Measurements from ENCODE around the gene KCTD19. TPM values are rescaled to one million over a fixed set of nuclear protein-coding genes. Genes with fewer than 3 reads are reported as not detected.

Gene KCTD19
- total RNA-seq, 2 experiments from 2014 or later = 3.0 to 3.9 TPM

- ChIA-PET CTCF (interaction anchor here (1.6 to 1.9 kb wide), 2 partner anchors 107 to 142 kb away, joined by 5 to 6 read pairs; partner anchors contain the start of gene TPPP3), POLR2A (interaction anchor here (1.3 kb wide), 1 partner anchor 16 kb away, joined by 4 read pairs; no protein-coding TSS in a partner anchor)
- ATAC-seq (no peak), DNase-seq (no peak)
- H3K4me3 Mint-ChIP-seq = no peak overlapping the region
- no peak for TF ChIP-seq CTCF (IDR thresholded peaks at IDR 0.05)
- no peaks in the 10 kb centered on the region for H3K27me3 Mint-ChIP-seq
- no peaks in the 10 kb centered on the region for H3K9me3 Mint-ChIP-seq
- H3K4me1 Mint-ChIP-seq (ENCODE audit: low read depth) = peaks cover 10% of the 10 kb centered on the region
- no peaks in the 10 kb centered on the region for H3K36me3 Mint-ChIP-seq (ENCODE audit: low read depth)
- intact Hi-C loops (cut with micrococcal nuclease) = no loop called here
- H3K27ac Mint-ChIP-seq = no peak overlapping the region
Observed at GRCh38 chr16:67286441-67287235, 39.9 kb downstream of the KCTD19 start.

GRCh38 chr16:67284699-67285646, 41.6 kb downstream of the KCTD19 start:
- Mint-ChIP-seq H3K27ac (no peak overlapping the region), H3K4me1 (ENCODE audit: low read depth) (peaks cover 6% of the 10 kb centered on the region), H3K4me3 (no peak overlapping the region), H3K9me3 (no peaks in the 10 kb centered on the region), H3K27me3 (no peaks in the 10 kb centered on the region), H3K36me3 (ENCODE audit: low read depth) (no peaks in the 10 kb centered on the region)
- TF ChIP-seq CTCF (IDR thresholded peaks at IDR 0.05) = no peak
- DNase-seq = no peak
- POLR2A ChIA-PET = interaction anchor here (1.0 kb wide), 1 partner anchor 41 kb away, joined by 3 read pairs; no protein-coding TSS in a partner anchor
- intact Hi-C loops (cut with micrococcal nuclease) = no loop called here
- CTCF ChIA-PET = interaction anchor here (0.7 to 1.9 kb wide), 5 partner anchors 80 to 209 kb away, joined by 3 to 6 read pairs (median 3); no protein-coding TSS in a partner anchor
- no peak for ATAC-seq

- H3K27ac Mint-ChIP-seq = no peak overlapping the region
- DNase-seq = no peak
- no peaks in the 10 kb centered on the region for H3K36me3 Mint-ChIP-seq (ENCODE audit: low read depth)
- no peaks in the 10 kb centered on the region for H3K4me1 Mint-ChIP-seq (ENCODE audit: low read depth)
- ATAC-seq = no peak
- POLR2A ChIA-PET = interaction anchor here (1.6 kb wide), 1 partner anchor 27 kb away, joined by 3 read pairs; no protein-coding TSS in a partner anchor
- TF ChIP-seq CTCF (IDR thresholded peaks at IDR 0.05) = no peak
- H3K27me3 Mint-ChIP-seq = no peaks in the 10 kb centered on the region
- intact Hi-C loops (cut with micrococcal nuclease) = no loop called here
- H3K9me3 Mint-ChIP-seq = no peaks in the 10 kb centered on the region
- H3K4me3 Mint-ChIP-seq = no peak overlapping the region
- CTCF ChIA-PET = interaction anchor here (0.8 to 1.9 kb wide), 3 partner anchors 81 to 110 kb away, joined by 3 to 4 read pairs (median 3); partner anchors contain the start of gene TPPP3
Observed at GRCh38 chr16:67283826-67284555, 42.5 kb downstream of the KCTD19 start.

- no peak for ATAC-seq
- CTCF ChIA-PET = interaction anchor here (1.0 to 1.9 kb wide), 2 partner anchors 24 to 110 kb away, joined by 3 to 4 read pairs; partner anchors contain the start of gene TPPP3
- Mint-ChIP-seq H3K27me3 (no peaks in the 10 kb centered on the region), H3K27ac (no peak overlapping the region), H3K4me3 (no peak overlapping the region), H3K36me3 (ENCODE audit: low read depth) (no peaks in the 10 kb centered on the region), H3K4me1 (ENCODE audit: low read depth) (no peaks in the 10 kb centered on the region), H3K9me3 (no peaks in the 10 kb centered on the region)
- intact Hi-C loops (cut with micrococcal nuclease) = no loop called here
- no peak for TF ChIP-seq CTCF (IDR thresholded peaks at IDR 0.05)
- no peak for DNase-seq
- POLR2A ChIA-PET = interaction anchor here (0.9 to 1.6 kb wide), 2 partner anchors 9 to 28 kb away, joined by 3 read pairs; no protein-coding TSS in a partner anchor
Observed at GRCh38 chr16:67283039-67283825, 43.3 kb downstream of the KCTD19 start.
